HAP-1 (cell line): ENCODE data around the gene GABPB2.
A peak's percentile ranks its signal among the peaks of the same experiment; 100 is the strongest.

Source experiments
- DNase-seq, 2 experiments: peaks; one replicate each; pipeline ENCODE4 v3.0.0-alpha.2; 2016 to 2020; ENCODE audit warnings: low spot score in 2 of 2
- H3K27me3 ChIP-seq: fragments of 250-450 bp; sonication (Bioruptor Pico); 2 replicates; pipeline ENCODE4 v1.5.1; 2020; ENCODE audit warnings: low read depth, mild to moderate bottlenecking, moderate library complexity
- H3K36me3 ChIP-seq: fragments of 250-450 bp; sonication (Bioruptor Pico); replicated peaks from 2 replicates; pipeline ENCODE4 v1.5.1; 2020; ENCODE audit warnings: mild to moderate bottlenecking
- H3K4me1 ChIP-seq: fragments of 250-450 bp; sonication (Bioruptor Pico); 2 replicates; pipeline ENCODE4 v1.5.1; 2020; ENCODE audit warnings: mild to moderate bottlenecking
- H3K4me3 ChIP-seq: fragments of 250-450 bp; sonication (Bioruptor Pico); 2 replicates; pipeline ENCODE4 v1.5.1; 2020; ENCODE audit warnings: mild to moderate bottlenecking, moderate library complexity
- H3K9me3 ChIP-seq: fragments of 250-450 bp; sonication (Bioruptor Pico); 2 replicates; pipeline ENCODE4 v1.5.1; 2020; ENCODE audit warnings: mild to moderate bottlenecking, moderate library complexity
- in situ Hi-C: fragments of 300-500 bp; cut with MboI; formaldehyde crosslinking; loops from 3 replicates; pipeline ENCODE4 v1.14.3; 2020; ENCODE audit warnings: low sequenced_read_pairs, inconsistent platforms, mixed read lengths

The GABPB2 gene

GRCh38 chr1:151050051-151050688 is 20.4 kb upstream of the GABPB2 start:
- Histone ChIP-seq H3K27me3 (no peaks in the 10 kb centered on the region), H3K4me3 (no peak overlapping the region), H3K4me1 (peaks cover 11% of the 10 kb centered on the region), H3K36me3 (peaks cover 38% of the 10 kb centered on the region), H3K9me3 (no peaks in the 10 kb centered on the region)
- DNase-seq = no peak
- in situ Hi-C loops = no loop called here

GRCh38 chr1:151051356-151052009 is 19.1 kb upstream of the GABPB2 start:
- no peak for DNase-seq
- H3K4me1 ChIP-seq = peaks cover 12% of the 10 kb centered on the region
- in situ Hi-C loops = no loop called here
- no peaks in the 10 kb centered on the region for H3K27me3 ChIP-seq
- H3K4me3 ChIP-seq = no peak overlapping the region
- peaks cover 51% of the 10 kb centered on the region for H3K36me3 ChIP-seq
- H3K9me3 ChIP-seq = no peaks in the 10 kb centered on the region

GRCh38 chr1:151054971-151055547 is 15.5 kb upstream of the GABPB2 start:
- DNase-seq = no peak
- in situ Hi-C loops = no loop called here
- Histone ChIP-seq H3K9me3 (no peaks in the 10 kb centered on the region), H3K4me3 (no peak overlapping the region), H3K36me3 (peaks cover 60% of the 10 kb centered on the region), H3K27me3 (no peaks in the 10 kb centered on the region), H3K4me1 (peaks cover 15% of the 10 kb centered on the region)

GRCh38 chr1:151055581-151055980 is 15.0 kb upstream of the GABPB2 start:
- in situ Hi-C loops = no loop called here
- Histone ChIP-seq H3K36me3 (peaks cover 60% of the 10 kb centered on the region), H3K4me1 (peaks cover 15% of the 10 kb centered on the region), H3K4me3 (no peak overlapping the region), H3K27me3 (no peaks in the 10 kb centered on the region), H3K9me3 (no peaks in the 10 kb centered on the region)
- DNase-seq = no peak

GRCh38 chr1:151056149-151056548 is 14.4 kb upstream of the GABPB2 start:
- in situ Hi-C loops = no loop called here
- Histone ChIP-seq H3K27me3 (no peaks in the 10 kb centered on the region), H3K4me3 (no peak overlapping the region), H3K4me1 (peaks cover 15% of the 10 kb centered on the region), H3K36me3 (peaks cover 60% of the 10 kb centered on the region), H3K9me3 (no peaks in the 10 kb centered on the region)
- DNase-seq = no peak

GRCh38 chr1:151058692-151059091 is 11.9 kb upstream of the GABPB2 start:
- DNase-seq = peak in 1 of 2 experiments; percentile 38
- peaks cover 39% of the 10 kb centered on the region for H3K36me3 ChIP-seq

GRCh38 chr1:151059109-151060006 is 11.2 kb upstream of the GABPB2 start, which contains the start of gene CDC42SE1:
Gene CDC42SE1, minus strand, starts transcription at chr1:151059622. Its CDS starts 3,892 bp downstream, at chr1:151055730.
- peak; percentile 90 to 91 for DNase-seq
- Histone ChIP-seq H3K4me1 (peaks cover 19% of the 10 kb centered on the region), H3K4me3 (peak within 1 kb of the TSS; percentile 97), H3K27me3 (no peaks in the 10 kb centered on the region), H3K36me3 (peaks cover 32% of the 10 kb centered on the region), H3K9me3 (no peaks in the 10 kb centered on the region)
- in situ Hi-C loops = no loop called here

More at GRCh38 chr1:151058692-151059091, 11.9 kb upstream of the GABPB2 start:
- H3K4me3 ChIP-seq = peak overlapping the region; percentile 97
- H3K27me3 ChIP-seq = no peaks in the 10 kb centered on the region
- no peaks in the 10 kb centered on the region for H3K9me3 ChIP-seq
- in situ Hi-C loops = no loop called here
- H3K4me1 ChIP-seq = peaks cover 19% of the 10 kb centered on the region

- Histone ChIP-seq H3K4me3 (peak within 1 kb of the TSS; percentile 97), H3K27me3 (no peaks in the 10 kb centered on the region), H3K9me3 (no peaks in the 10 kb centered on the region), H3K4me1 (peaks cover 19% of the 10 kb centered on the region), H3K36me3 (peaks cover 25% of the 10 kb centered on the region)
- in situ Hi-C loops = no loop called here
- DNase-seq = peak; percentile 89 to 91
Observed at GRCh38 chr1:151060007-151060656, 10.4 kb upstream of the GABPB2 start, which contains the start of gene MLLT11. Gene MLLT11, plus strand, starts transcription at chr1:151060397. Its CDS starts 6,828 bp downstream, at chr1:151067225.

- peaks cover 19% of the 10 kb centered on the region for H3K4me1 ChIP-seq
- DNase-seq = peak; percentile 40 to 68
- in situ Hi-C loops = no loop called here
Observed at GRCh38 chr1:151060657-151061421, 9.7 kb upstream of the GABPB2 start.

GRCh38 chr1:151061704-151062103 is 8.9 kb upstream of the GABPB2 start:
- Histone ChIP-seq H3K27me3 (no peaks in the 10 kb centered on the region), H3K9me3 (no peaks in the 10 kb centered on the region), H3K4me1 (peaks cover 16% of the 10 kb centered on the region), H3K36me3 (peaks cover 19% of the 10 kb centered on the region), H3K4me3 (peak overlapping the region; percentile 97; the same call in 1 of the 2 replicates)
- in situ Hi-C loops = no loop called here
- no peak for DNase-seq

More at GRCh38 chr1:151060657-151061421, 9.7 kb upstream of the GABPB2 start:
- no peaks in the 10 kb centered on the region for H3K27me3 ChIP-seq
- peaks cover 22% of the 10 kb centered on the region for H3K36me3 ChIP-seq
- H3K9me3 ChIP-seq = no peaks in the 10 kb centered on the region
- peak overlapping the region; percentile 97 for H3K4me3 ChIP-seq

- H3K36me3 ChIP-seq = peaks cover 15% of the 10 kb centered on the region
- H3K4me1 ChIP-seq = peaks cover 9% of the 10 kb centered on the region
Observed at GRCh38 chr1:151062741-151063371, 7.7 kb upstream of the GABPB2 start.

GRCh38 chr1:151065089-151065645 is 5.4 kb upstream of the GABPB2 start:
- Histone ChIP-seq H3K27me3 (no peaks in the 10 kb centered on the region), H3K4me1 (peaks cover 8% of the 10 kb centered on the region), H3K9me3 (no peaks in the 10 kb centered on the region), H3K36me3 (peaks cover 13% of the 10 kb centered on the region), H3K4me3 (no peak overlapping the region)
- in situ Hi-C loops = no loop called here
- DNase-seq = no peak

More at GRCh38 chr1:151062741-151063371, 7.7 kb upstream of the GABPB2 start:
- Histone ChIP-seq H3K9me3 (no peaks in the 10 kb centered on the region), H3K27me3 (no peaks in the 10 kb centered on the region), H3K4me3 (no peak overlapping the region)
- in situ Hi-C loops = no loop called here
- DNase-seq = no peak
